ENCODE results near the gene ZNF583. TPM values are rescaled to one million over a fixed set of nuclear protein-coding genes. Genes with fewer than 3 reads are reported as not detected.

Gene ZNF583
- total RNA-seq, 4 donors from 2014 or later, result 3.2 to 12.0 (median 7.6) TPM

GRCh38 chr19:56403261-56403660, 871 bp upstream of the ZNF583 start:
- TF ChIP-seq CTCF (IDR thresholded peaks at IDR 0.05), result no peak
- ATAC-seq (ENCODE audit: low FRiP score) (no peak), DNase-seq (ENCODE audit: low spot score) (no peak)

GRCh38 chr19:56404705-56405056, 549 bp downstream of the ZNF583 start:
- ATAC-seq (ENCODE audit: low FRiP score), result no peak
- TF ChIP-seq CTCF (IDR thresholded peaks at IDR 0.05), result no peak

GRCh38 chr19:56405062-56405461, 930 bp downstream of the ZNF583 start:
- no peak for DNase-seq (ENCODE audit: low spot score)
- TF ChIP-seq CTCF (IDR thresholded peaks at IDR 0.05), result no peak
- no peak for ATAC-seq (ENCODE audit: low FRiP score)

More at GRCh38 chr19:56404705-56405056, 549 bp downstream of the ZNF583 start:
- DNase-seq (ENCODE audit: low spot score), result no peak

GRCh38 chr19:56423276-56423984, 19.3 kb downstream of the ZNF583 start:
- ATAC-seq (ENCODE audit: low FRiP score) (no peak), DNase-seq (ENCODE audit: low spot score) (no peak)
- TF ChIP-seq CTCF (IDR thresholded peaks at IDR 0.05), result no peak

GRCh38 chr19:56423985-56424353, 19.8 kb downstream of the ZNF583 start:
- DNase-seq (ENCODE audit: low spot score) (no peak), ATAC-seq (ENCODE audit: low FRiP score) (no peak)
- TF ChIP-seq CTCF (IDR thresholded peaks at IDR 0.05), result no peak

GRCh38 chr19:56441206-56441792, 37.2 kb downstream of the ZNF583 start:
- no peak for DNase-seq (ENCODE audit: low spot score)
- TF ChIP-seq CTCF (IDR thresholded peaks at IDR 0.05), result no peak
- ATAC-seq (ENCODE audit: low FRiP score), result no peak

- ATAC-seq (ENCODE audit: low FRiP score) (no peak), DNase-seq (ENCODE audit: low spot score) (no peak)
- TF ChIP-seq CTCF (IDR thresholded peaks at IDR 0.05), result no peak
These were observed 70.2 kb downstream of the ZNF583 start for GRCh38 chr19:56474308-56474707.
